ENCODE data around the gene HAPLN2. TPM values are rescaled to one million over a fixed set of nuclear protein-coding genes. Genes with fewer than 3 reads are reported as not detected.

Gene HAPLN2
- total RNA-seq, 1 donor from 2014 or later: 1.4 TPM

- DNase-seq (ENCODE audit: low spot score in 2 of 2): no peak
- intact Hi-C loops (cut with DNase I): no loop called here
- TF ChIP-seq, protein P1, sequence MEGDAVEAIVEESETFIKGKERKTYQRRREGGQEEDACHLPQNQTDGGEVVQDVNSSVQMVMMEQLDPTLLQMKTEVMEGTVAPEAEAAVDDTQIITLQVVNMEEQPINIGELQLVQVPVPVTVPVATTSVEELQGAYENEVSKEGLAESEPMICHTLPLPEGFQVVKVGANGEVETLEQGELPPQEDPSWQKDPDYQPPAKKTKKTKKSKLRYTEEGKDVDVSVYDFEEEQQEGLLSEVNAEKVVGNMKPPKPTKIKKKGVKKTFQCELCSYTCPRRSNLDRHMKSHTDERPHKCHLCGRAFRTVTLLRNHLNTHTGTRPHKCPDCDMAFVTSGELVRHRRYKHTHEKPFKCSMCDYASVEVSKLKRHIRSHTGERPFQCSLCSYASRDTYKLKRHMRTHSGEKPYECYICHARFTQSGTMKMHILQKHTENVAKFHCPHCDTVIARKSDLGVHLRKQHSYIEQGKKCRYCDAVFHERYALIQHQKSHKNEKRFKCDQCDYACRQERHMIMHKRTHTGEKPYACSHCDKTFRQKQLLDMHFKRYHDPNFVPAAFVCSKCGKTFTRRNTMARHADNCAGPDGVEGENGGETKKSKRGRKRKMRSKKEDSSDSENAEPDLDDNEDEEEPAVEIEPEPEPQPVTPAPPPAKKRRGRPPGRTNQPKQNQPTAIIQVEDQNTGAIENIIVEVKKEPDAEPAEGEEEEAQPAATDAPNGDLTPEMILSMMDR (IDR thresholded peaks at IDR 0.05): no peak
- H3K4me1 ChIP-seq: no peaks in the 10 kb centered on the region
- H3K4me3 ChIP-seq: no peak overlapping the region
- no peak overlapping the region for H3K27ac ChIP-seq
- no peaks in the 10 kb centered on the region for H3K36me3 ChIP-seq
- no peaks in the 10 kb centered on the region for H3K27me3 ChIP-seq
- H3K9me3 ChIP-seq: no peaks in the 10 kb centered on the region
These were observed 13.1 kb downstream of the HAPLN2 start for GRCh38 chr1:156632355-156632754.

GRCh38 chr1:156638189-156638985 is 19.2 kb downstream of the HAPLN2 start:
- TF ChIP-seq, protein P1 (IDR thresholded peaks at IDR 0.05): no peak
- Histone ChIP-seq H3K27ac (no peak overlapping the region), H3K27me3 (peaks cover 21% of the 10 kb centered on the region), H3K9me3 (no peaks in the 10 kb centered on the region), H3K4me3 (no peak overlapping the region), H3K36me3 (no peaks in the 10 kb centered on the region), H3K4me1 (peaks cover 5 to 8% of the 10 kb centered on the region in 2 donors)
- DNase-seq (ENCODE audit: low spot score in 2 of 2): no peak
- intact Hi-C loops (cut with DNase I): no loop called here

DNA sequence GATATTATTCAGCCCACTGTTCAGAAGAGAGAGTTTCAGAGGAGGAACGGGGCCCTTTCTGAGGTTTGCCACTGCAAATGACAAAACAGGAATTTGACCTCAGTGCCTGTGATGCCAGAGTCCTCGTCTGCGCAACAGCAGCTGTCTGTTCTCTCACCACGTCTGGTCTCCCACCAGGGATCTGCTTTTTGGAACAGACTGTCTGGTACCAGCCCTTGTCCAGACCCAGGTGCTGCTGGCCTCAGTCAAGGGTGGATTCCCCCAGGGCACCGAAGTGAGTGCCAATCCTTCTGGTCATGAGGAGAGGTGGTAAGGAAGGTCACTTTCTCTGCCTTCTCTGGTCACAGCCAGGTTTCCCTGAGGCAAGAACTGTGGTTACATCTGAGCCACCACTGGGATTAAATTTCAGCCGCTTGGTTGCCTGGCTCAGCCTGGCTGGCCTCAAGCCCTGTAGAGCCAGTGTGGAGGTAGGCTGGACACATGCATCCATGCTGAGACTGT is 20.4 kb downstream of the HAPLN2 start:
- DNase-seq (ENCODE audit: low spot score in 2 of 2): no peak
- Histone ChIP-seq H3K9me3 (no peaks in the 10 kb centered on the region), H3K4me1 (peaks cover 5 to 8% of the 10 kb centered on the region in 2 donors), H3K27ac (no peak overlapping the region), H3K4me3 (no peak overlapping the region), H3K36me3 (no peaks in the 10 kb centered on the region), H3K27me3 (peaks cover 21% of the 10 kb centered on the region)
- TF ChIP-seq, protein P1 (IDR thresholded peaks at IDR 0.05): no peak
- intact Hi-C loops (cut with DNase I): no loop called here

DNA sequence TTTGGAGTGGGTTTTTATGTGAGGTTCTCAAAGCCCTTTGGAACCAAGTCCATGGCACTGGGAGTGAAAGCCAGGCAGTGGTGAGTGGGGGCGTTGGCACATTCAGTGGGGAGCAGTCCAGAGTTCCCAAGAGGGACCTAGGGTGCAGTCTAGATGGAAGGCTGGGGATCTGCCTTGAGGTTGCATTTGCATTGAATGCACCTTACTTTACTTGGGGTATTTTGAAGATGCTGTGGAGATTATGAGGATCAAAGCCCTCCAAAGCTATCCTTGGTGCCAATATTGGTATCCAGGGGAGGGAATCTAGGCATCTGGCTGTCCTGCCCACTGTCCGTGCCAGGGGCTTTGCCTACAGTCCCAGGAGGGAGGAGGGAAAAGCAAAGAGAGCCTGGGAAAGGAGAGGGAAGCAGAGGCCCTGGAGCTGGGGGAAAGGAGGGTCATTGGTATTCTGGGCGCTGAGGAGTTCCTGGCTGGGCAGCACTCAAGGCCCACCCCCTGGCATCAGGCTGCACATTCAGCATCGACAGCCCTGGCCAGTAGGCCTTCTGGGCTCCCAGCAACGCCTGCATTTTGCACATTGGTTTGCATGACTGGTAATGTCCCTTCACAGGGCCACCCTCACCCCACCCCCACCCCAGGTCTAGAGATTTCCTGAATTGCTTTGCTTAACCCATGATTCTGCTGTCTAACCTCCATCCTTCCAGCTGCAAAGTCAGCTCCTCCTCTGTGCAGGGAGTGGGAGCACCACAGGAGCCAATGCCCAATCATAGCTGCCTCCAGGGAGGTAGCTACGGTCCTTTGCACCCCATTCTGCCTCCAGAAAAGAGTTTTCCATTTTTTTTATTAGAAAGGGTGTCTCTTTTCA is 21.9 kb downstream of the HAPLN2 start:
- TF ChIP-seq, protein P1 (IDR thresholded peaks at IDR 0.05): no peak
- intact Hi-C loops (cut with DNase I): no loop called here
- DNase-seq (ENCODE audit: low spot score in 2 of 2): no peak
- H3K36me3 ChIP-seq: no peaks in the 10 kb centered on the region
- H3K4me1 ChIP-seq: peaks cover 5 to 8% of the 10 kb centered on the region in 2 donors
- no peak overlapping the region for H3K27ac ChIP-seq
- H3K4me3 ChIP-seq: peak overlapping the region; percentile 39 to 57
- H3K27me3 ChIP-seq: peaks cover 24% of the 10 kb centered on the region
- H3K9me3 ChIP-seq: no peaks in the 10 kb centered on the region

- Histone ChIP-seq H3K27ac (no peak within 1 kb of the TSS), H3K27me3 (peaks cover 31% of the 10 kb centered on the region), H3K9me3 (no peaks in the 10 kb centered on the region), H3K4me1 (peaks cover 5 to 8% of the 10 kb centered on the region in 2 donors), H3K4me3 (peak within 1 kb of the TSS; percentile 39 to 57), H3K36me3 (no peaks in the 10 kb centered on the region)
- intact Hi-C loops (cut with DNase I): no loop called here
- no peak for DNase-seq (ENCODE audit: low spot score in 2 of 2)
- TF ChIP-seq, protein P1 (IDR thresholded peaks at IDR 0.05): no peak
These were observed 22.6 kb downstream of the HAPLN2 start, which contains the start of gene BCAN for GRCh38 chr1:156641761-156642264. Gene BCAN, plus strand, starts transcription at chr1:156642117. Its CDS starts 3,938 bp downstream, at chr1:156646055.

Data from ascending aorta (tissue), 2 donors.